AG10803 (cell line): ENCODE measurements around the gene IGFBP1.

Experiments
- DNase-seq: peaks from one replicate; pipeline ENCODE4 v3.0.0; 2010; ENCODE audit warnings: low read depth
- H3K4me3 ChIP-seq: 2 replicates; pipeline ENCODE4 v1.5.1; 2011; ENCODE audit warnings: mild to moderate bottlenecking, low read length, control low read depth
- TF ChIP-seq, protein P1 (sequence below): conservative IDR thresholded peaks from 2 replicates; pipeline ENCODE4 v1.5.1; 2011; ENCODE audit warnings: mild to moderate bottlenecking, low read length, control low read depth, inconsistent platforms

IGFBP1 gene

DNA sequence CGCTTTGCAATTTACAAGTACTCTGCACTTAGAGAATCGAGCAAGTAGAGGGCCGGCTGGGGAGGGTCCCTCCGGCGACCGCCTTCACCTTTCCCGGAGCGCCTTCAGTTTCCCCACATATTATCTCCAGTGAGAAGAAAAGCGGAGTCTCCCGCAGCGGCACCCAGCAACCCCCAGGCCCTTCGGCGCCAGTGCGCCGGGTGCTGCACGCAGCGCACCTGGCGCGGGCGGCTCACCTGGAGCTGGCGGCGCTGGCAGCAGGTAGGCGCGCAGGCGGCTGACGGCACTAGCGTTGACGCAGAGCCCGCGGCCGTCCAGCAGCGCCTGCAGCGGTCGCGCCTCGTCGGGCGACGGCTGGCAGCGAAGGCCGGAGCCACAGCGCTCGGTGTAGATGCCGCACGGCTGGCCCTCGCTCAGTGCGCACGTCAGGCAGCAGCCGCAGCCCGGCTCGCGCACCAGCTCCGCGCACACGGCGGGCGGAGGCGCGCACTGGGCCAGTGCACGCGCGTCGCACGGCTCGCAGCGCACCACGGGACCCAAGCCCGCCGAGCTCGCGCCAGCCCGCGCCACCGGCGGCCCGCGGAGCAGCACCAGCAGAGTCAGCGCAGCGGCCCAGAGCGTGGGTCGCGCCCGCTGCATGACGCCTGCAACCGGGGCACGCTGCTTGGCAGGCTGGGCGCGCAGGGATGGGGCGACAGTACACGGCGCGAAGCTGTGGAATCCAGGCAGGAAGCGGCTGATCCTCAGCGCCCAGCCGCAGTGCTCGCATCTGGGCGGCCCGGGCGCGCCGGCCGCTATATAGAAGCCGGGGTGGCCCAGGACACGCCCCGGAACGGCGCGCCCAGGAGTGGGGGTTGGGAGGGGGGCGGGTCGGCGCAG, 32.5 kb downstream of the IGFBP1 start, which contains the start of gene IGFBP3:
IGFBP3 (minus strand) TSS at position 771 of the 879 bp plus-strand sequence; CDS start at position 639, 132 bp downstream.
- TF ChIP-seq, protein P1, sequence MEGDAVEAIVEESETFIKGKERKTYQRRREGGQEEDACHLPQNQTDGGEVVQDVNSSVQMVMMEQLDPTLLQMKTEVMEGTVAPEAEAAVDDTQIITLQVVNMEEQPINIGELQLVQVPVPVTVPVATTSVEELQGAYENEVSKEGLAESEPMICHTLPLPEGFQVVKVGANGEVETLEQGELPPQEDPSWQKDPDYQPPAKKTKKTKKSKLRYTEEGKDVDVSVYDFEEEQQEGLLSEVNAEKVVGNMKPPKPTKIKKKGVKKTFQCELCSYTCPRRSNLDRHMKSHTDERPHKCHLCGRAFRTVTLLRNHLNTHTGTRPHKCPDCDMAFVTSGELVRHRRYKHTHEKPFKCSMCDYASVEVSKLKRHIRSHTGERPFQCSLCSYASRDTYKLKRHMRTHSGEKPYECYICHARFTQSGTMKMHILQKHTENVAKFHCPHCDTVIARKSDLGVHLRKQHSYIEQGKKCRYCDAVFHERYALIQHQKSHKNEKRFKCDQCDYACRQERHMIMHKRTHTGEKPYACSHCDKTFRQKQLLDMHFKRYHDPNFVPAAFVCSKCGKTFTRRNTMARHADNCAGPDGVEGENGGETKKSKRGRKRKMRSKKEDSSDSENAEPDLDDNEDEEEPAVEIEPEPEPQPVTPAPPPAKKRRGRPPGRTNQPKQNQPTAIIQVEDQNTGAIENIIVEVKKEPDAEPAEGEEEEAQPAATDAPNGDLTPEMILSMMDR = no peak
- H3K4me3 ChIP-seq = peak within 1 kb of the TSS; percentile 92
- DNase-seq = peak; percentile 81

DNA sequence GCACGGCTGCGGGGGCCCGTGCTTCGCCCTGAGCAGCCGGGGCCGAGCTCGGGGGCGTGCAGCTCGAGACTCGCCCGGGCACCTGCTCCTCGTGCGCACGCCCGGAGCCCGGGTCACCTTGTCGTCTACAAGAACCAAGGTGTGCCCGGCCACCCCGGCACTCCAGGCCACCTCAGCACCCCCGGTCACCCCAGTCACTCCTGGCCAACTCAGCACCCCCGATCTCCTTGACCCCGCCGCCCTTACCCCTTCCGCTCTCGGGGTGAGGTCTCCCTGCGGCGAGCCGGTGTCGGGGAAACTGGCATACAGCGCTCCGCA, 33.1 kb downstream of the IGFBP1 start:
- peak overlapping the region; percentile 92 for H3K4me3 ChIP-seq
- DNase-seq = no peak
- TF ChIP-seq, protein P1 = no peak

DNA sequence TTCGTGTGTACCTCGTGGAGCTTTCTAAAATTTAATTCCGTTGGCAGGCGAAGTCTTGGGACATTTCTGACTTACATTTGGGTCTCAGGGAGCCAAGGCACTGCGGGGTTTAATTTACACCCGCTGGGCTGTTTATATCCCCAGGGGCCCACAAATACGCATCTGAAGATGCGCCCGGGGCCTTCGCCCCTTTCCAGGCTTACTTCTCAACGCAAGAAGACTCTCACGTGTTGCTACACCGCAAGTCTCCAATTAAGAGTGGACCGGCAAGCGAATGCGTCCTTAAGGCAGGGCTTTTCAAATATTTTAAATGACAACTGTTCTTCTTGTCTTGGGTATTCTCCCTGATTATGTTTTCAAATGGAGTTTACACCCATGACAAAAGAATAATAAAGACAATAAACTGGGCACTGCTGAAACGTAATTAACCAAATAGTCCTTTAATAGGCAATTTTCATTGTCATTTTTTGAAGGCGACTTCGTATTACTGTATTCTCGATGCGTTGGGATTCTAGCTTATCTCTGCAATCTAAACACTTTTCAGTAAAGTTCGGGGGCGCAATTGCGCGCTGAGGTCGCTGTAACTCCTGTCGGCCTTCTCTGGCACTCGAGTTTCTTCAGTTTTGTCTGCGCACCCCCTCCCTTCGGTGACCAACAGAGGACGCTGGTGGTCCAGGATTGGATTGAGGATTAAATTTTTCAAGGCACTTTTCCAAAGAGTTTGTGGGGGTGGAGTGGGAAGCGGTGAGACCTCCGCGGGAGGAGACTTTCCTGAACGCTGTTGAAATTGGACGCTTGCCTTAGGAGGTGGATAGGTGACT, 33.6 kb downstream of the IGFBP1 start:
- peak overlapping the region; percentile 92 for H3K4me3 ChIP-seq
- TF ChIP-seq, protein P1 = peak; percentile 99
- peak; percentile 78 for DNase-seq

DNA sequence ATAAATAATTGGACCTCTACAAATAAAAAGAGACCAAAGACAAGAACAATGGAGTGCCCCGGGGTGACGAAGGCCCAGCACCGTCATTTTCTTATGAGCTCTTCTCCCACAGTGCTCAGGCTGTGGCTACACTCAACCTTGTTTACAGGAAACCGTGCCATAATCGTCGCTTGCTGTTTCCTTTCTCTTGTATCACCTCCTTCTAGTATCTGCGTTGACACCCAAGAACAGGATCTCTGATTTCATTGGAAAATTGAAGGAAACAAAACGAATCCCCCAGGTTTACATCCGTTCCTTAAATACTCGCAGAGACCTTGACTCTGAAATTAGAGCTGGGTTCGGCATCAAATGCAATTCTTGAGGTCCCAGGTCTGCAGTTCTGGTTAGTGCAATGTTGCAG, 34.5 kb downstream of the IGFBP1 start:
- peak; percentile 27 for DNase-seq
- TF ChIP-seq, protein P1 = no peak
- H3K4me3 ChIP-seq = peak overlapping the region; percentile 36

DNA sequence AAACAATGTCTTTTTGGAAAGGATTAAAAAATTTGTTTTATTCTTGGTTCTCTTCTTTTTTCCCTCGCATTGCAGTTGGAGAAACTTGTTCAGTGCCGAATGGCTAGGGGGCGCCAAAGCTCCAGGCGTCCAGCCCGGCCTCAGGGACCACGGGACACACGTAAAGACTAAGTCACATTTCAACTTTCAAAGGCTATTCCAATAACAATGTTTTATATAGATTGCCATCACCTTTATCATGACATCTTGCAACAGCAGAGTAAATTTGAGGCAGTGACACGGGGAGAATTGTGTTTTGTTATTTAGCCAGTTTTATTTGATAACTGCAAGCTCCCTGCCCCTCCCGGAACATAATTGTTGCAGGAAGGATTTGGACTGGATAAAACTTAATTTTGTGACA, 35.0 kb downstream of the IGFBP1 start:
- DNase-seq = peak; percentile 81
- TF ChIP-seq, protein P1 = peak; percentile 94
- no peak overlapping the region for H3K4me3 ChIP-seq

DNA sequence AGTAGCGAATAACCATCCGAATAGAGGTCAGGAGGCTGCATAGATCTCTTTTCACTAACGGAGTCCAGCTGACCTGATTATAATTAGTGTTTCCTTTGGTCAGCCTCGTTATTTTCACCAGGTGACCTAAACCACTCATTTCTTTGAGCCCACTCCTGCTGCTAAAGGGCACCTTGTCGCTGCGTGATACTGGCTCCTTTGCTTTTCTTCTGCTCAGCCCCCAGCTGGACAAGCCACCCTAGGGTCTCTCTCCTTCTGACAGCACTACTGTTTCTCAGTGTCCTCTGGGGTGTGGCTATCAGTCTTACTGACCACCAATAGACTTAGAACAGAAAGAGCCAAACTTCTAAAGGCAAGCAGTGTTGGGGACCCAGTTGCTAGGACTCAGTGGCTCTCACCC, 35.5 kb downstream of the IGFBP1 start:
- TF ChIP-seq, protein P1 = no peak
- no peak for DNase-seq
- H3K4me3 ChIP-seq = no peak overlapping the region
